ENCODE data around the gene TANC1. TPM values are rescaled to one million over a fixed set of nuclear protein-coding genes. Genes with fewer than 3 reads are reported as not detected.

TANC1 gene
- total RNA-seq, 1 donor: 74.7 TPM

DNA sequence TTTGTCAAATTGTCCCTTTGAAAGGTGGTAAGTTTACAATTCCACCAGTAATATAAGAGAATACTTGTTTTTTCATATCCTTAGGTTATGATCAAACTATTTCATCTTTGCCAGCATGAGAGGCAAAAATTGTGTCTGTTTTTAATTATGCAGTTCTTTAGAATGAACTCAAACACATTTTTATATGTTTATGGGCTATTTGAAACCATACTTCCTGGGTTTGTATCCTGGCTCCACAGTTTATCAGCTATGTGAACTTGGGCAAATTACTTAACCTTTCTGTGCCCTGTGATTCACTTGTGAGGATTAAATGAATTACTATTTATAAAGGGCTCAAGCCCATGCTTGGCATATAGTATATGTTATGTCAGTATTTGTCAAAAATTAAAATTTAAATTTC is 109.4 kb downstream of the TANC1 start:
- H3K4me3 ChIP-seq (ENCODE audit: low read depth, low read length): no peak overlapping the region
- peak; percentile 65 for DNase-seq (ENCODE audit: low read depth)
- TF ChIP-seq, protein P1, sequence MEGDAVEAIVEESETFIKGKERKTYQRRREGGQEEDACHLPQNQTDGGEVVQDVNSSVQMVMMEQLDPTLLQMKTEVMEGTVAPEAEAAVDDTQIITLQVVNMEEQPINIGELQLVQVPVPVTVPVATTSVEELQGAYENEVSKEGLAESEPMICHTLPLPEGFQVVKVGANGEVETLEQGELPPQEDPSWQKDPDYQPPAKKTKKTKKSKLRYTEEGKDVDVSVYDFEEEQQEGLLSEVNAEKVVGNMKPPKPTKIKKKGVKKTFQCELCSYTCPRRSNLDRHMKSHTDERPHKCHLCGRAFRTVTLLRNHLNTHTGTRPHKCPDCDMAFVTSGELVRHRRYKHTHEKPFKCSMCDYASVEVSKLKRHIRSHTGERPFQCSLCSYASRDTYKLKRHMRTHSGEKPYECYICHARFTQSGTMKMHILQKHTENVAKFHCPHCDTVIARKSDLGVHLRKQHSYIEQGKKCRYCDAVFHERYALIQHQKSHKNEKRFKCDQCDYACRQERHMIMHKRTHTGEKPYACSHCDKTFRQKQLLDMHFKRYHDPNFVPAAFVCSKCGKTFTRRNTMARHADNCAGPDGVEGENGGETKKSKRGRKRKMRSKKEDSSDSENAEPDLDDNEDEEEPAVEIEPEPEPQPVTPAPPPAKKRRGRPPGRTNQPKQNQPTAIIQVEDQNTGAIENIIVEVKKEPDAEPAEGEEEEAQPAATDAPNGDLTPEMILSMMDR (IDR thresholded peaks at IDR 0.05; ENCODE audit: insufficient read depth, low read depth, low read length): no peak

DNA sequence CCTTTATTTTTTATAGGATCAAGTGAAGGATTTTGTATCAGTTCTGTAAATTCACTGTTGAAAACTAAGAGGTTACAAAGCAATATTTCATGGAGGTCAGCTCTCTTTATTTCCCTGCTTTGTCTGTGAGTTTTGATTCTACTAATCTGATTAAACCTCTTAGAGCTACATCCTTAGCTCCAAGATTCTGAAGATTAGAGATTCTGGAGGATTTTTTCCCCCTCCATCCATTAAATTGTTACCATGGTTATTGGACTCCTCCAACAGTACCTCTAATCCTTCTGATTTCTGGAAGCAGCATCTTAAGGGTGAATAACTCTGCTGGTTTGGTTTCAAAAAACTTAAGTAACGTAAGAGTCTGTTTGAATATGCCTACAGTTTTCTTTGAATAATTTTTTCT is 110.0 kb downstream of the TANC1 start:
- H3K4me3 ChIP-seq (ENCODE audit: low read depth, low read length): no peak overlapping the region
- no peak for DNase-seq (ENCODE audit: low read depth)
- TF ChIP-seq, protein P1 (IDR thresholded peaks at IDR 0.05; ENCODE audit: insufficient read depth, low read depth, low read length): no peak

DNA sequence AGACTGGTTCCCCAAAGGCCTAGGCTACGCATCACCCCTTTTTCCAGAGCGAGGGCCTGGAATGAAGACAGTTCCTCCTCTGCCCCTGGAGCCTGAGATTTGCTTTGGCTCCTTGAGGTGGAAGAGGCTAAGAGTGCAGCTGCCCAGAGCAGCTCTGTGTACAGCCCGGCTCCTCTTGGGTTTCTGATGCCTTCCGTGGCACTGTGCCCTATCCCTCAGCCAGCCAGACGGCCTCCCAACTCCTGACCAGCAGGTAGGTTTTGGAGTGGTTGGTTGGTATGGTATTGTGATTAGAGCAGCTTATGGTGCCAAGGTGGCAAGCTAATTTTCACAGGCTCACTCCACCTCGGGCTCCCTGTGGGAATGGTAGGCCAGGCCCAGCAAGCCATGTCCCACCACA is 112.2 kb downstream of the TANC1 start:
- DNase-seq (ENCODE audit: low read depth): no peak
- TF ChIP-seq, protein P1 (IDR thresholded peaks at IDR 0.05; ENCODE audit: insufficient read depth, low read depth, low read length): no peak
- H3K4me3 ChIP-seq (ENCODE audit: low read depth, low read length): no peak overlapping the region

DNA sequence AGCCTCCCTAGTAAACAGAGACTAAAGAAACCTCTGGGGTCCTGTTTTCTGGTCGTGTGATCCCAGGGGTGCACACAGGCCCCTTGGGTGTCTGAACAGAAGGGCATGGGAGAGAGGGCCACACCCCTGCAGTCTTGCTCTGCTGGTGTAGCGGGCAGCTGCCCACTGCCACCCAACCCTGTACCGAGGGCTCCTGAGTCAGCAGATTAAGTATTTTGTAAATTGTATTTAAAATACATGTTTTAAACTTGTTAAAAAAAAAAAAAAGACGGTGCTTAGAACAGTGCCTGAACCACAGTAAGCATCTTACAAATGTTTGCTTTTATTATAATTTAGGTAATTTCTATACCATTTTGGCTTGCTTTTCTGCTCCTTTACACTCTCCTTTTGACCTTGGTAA is 113.7 kb downstream of the TANC1 start:
- DNase-seq (ENCODE audit: low read depth): no peak
- TF ChIP-seq, protein P1 (IDR thresholded peaks at IDR 0.05; ENCODE audit: insufficient read depth, low read depth, low read length): no peak

DNA sequence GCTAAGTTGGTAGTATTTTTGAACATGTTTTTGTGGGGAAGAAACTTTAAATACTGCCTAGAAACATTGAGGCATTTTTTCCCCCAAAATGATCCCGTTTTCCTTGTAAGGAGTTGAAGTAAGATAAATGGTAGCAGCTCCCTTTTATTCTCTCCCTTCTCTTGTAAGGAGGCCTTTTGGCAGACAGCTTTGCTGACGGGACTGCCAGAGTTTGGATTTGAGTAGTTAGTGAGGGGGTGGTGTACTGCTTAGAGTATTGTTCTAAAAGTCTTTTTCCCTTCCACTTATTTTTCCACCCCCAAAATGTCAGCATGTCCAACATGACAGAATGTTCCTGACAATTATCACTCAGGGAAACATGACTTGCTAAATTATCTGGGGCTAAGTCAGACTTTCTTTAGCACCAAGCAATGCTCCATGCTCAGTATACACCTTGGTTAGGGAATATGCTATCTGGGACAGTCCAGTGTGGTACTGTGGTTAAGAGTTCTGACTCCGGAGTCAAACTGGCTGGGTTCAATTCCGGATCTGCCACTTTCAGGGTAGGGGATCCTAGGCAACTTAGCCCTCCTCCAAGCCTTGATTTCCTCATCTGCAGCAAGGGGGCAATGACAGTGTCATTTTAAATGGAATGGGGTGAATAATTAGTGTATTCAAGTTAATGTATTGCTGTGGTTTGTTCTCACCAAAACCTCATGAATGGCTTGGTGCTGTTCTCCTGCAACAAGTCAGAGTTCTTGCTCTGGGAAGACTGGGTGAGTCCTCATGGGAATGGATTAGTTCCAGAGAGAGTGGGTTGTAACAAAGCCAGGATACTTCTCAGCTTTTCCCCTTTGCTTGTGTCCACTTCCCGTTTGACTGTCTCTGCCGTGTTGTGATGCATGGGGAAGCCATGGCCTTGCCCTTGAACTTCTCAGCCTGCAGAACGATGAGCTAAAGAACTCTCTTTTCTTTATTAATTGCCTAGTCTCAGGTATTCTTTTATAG is 116.2 kb downstream of the TANC1 start:
- TF ChIP-seq, protein P1 (IDR thresholded peaks at IDR 0.05; ENCODE audit: insufficient read depth, low read depth, low read length): no peak
- no peak for DNase-seq (ENCODE audit: low read depth)
- no peak overlapping the region for H3K4me3 ChIP-seq (ENCODE audit: low read depth, low read length)

More for the DNA sequence above, 113.7 kb downstream of the TANC1 start:
- no peak overlapping the region for H3K4me3 ChIP-seq (ENCODE audit: low read depth, low read length)

DNA sequence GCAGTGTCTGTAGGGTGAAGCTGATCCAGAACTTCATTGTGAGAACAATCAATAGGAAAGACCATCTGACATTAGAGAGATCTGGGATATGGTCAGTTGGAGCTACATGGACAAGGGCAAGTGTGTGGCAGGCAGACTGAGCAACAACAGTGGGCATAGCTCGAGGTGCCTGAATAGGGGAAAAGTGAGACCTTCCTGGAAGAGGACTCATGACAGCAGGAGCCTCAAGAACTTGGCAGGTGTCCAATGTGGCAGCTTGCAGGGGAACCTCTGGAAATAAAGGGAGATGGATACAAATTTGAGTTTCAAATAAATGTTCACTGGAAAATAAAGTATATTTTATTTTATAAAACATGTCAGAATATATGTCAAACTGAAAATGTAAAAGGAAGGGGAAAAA is 117.9 kb downstream of the TANC1 start:
- TF ChIP-seq, protein P1 (IDR thresholded peaks at IDR 0.05; ENCODE audit: insufficient read depth, low read depth, low read length): no peak
- H3K4me3 ChIP-seq (ENCODE audit: low read depth, low read length): no peak overlapping the region
- DNase-seq (ENCODE audit: low read depth): no peak
